ENCODE results near the gene IFNA4. TPM values are rescaled to one million over a fixed set of nuclear protein-coding genes. Genes with fewer than 3 reads are reported as not detected.

The IFNA4 gene
- polyA plus RNA-seq, 1 donor from 2014 or later: not detected

DNA sequence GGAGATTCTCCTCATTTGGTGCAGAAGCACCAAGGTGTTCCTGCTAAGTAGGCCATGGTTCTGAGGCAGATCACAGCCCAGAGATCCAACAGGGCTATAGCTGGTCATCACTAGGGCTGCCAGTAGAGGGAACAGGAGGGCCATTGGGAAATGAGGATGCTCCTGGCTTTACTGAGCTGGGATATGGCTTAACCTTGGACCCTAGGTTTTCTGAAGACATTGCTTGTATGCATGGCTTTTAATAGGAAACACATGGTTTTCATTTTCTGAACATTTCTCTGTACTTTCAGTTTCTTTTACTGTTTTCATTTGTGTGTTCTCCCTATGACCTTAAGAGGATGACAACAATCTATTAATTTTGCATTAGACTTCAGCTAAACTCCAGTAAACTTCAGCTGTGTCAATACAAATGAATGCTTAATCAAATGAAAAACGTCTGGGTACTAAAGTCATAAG is 45.9 kb downstream of the IFNA4 start, which contains the start of gene IFNW1:
Gene IFNW1, minus strand, starts transcription at position 406 of the 456 bp plus-strand sequence. Its CDS starts 262 bp downstream, at position 144.
- no peak within 1 kb of the TSS for H3K4me3 ChIP-seq (ENCODE audit: low read length)
- no peaks in the 10 kb centered on the region for H4K20me1 ChIP-seq (ENCODE audit: insufficient read depth)
- H3K4me2 ChIP-seq (ENCODE audit: low read length): no peak within 1 kb of the TSS
- H3K9me2 ChIP-seq (ENCODE audit: insufficient read depth, low read length): no peaks in the 10 kb centered on the region
- H3K27ac ChIP-seq (ENCODE audit: low read length): no peak within 1 kb of the TSS
- TF ChIP-seq RAD21 (conservative IDR thresholded peaks at IDR 0.05) (no peak), POLR2AphosphoS5 (IDR thresholded peaks at IDR 0.05) (no peak), SMC3 (conservative IDR thresholded peaks at IDR 0.05; ENCODE audit: poor library complexity) (no peak), TAF1 (IDR thresholded peaks at IDR 0.05; ENCODE audit: low read depth) (no peak), MXI1 (conservative IDR thresholded peaks at IDR 0.05; ENCODE audit: poor library complexity, severe bottlenecking) (no peak), EP300 (conservative IDR thresholded peaks at IDR 0.05; ENCODE audit: poor library complexity, severe bottlenecking) (no peak), EZH2 (IDR thresholded peaks at IDR 0.05; ENCODE audit: borderline replicate concordance, insufficient read depth, low read length, poor library complexity, severe bottlenecking) (no peak)
- TF ChIP-seq, protein P1, sequence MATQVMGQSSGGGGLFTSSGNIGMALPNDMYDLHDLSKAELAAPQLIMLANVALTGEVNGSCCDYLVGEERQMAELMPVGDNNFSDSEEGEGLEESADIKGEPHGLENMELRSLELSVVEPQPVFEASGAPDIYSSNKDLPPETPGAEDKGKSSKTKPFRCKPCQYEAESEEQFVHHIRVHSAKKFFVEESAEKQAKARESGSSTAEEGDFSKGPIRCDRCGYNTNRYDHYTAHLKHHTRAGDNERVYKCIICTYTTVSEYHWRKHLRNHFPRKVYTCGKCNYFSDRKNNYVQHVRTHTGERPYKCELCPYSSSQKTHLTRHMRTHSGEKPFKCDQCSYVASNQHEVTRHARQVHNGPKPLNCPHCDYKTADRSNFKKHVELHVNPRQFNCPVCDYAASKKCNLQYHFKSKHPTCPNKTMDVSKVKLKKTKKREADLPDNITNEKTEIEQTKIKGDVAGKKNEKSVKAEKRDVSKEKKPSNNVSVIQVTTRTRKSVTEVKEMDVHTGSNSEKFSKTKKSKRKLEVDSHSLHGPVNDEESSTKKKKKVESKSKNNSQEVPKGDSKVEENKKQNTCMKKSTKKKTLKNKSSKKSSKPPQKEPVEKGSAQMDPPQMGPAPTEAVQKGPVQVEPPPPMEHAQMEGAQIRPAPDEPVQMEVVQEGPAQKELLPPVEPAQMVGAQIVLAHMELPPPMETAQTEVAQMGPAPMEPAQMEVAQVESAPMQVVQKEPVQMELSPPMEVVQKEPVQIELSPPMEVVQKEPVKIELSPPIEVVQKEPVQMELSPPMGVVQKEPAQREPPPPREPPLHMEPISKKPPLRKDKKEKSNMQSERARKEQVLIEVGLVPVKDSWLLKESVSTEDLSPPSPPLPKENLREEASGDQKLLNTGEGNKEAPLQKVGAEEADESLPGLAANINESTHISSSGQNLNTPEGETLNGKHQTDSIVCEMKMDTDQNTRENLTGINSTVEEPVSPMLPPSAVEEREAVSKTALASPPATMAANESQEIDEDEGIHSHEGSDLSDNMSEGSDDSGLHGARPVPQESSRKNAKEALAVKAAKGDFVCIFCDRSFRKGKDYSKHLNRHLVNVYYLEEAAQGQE (IDR thresholded peaks at IDR 0.05; ENCODE audit: borderline replicate concordance): no peak
- TF ChIP-seq, protein P2, sequence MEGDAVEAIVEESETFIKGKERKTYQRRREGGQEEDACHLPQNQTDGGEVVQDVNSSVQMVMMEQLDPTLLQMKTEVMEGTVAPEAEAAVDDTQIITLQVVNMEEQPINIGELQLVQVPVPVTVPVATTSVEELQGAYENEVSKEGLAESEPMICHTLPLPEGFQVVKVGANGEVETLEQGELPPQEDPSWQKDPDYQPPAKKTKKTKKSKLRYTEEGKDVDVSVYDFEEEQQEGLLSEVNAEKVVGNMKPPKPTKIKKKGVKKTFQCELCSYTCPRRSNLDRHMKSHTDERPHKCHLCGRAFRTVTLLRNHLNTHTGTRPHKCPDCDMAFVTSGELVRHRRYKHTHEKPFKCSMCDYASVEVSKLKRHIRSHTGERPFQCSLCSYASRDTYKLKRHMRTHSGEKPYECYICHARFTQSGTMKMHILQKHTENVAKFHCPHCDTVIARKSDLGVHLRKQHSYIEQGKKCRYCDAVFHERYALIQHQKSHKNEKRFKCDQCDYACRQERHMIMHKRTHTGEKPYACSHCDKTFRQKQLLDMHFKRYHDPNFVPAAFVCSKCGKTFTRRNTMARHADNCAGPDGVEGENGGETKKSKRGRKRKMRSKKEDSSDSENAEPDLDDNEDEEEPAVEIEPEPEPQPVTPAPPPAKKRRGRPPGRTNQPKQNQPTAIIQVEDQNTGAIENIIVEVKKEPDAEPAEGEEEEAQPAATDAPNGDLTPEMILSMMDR (IDR thresholded peaks at IDR 0.05; ENCODE audit: poor library complexity, severe bottlenecking): no peak
- no peak within 1 kb of the TSS for H2AFZ ChIP-seq (ENCODE audit: low read depth, low read length)
- H3K9ac ChIP-seq (ENCODE audit: low read length): no peak within 1 kb of the TSS
- no peaks in the 10 kb centered on the region for H3K27me3 ChIP-seq (ENCODE audit: insufficient read depth, low read depth, low read length)
- H3K79me2 ChIP-seq (replicated peaks; ENCODE audit: insufficient read depth, low read length): no peaks in the 10 kb centered on the region
- H3K9me3 ChIP-seq (ENCODE audit: low read length): no peaks in the 10 kb centered on the region
- no peaks in the 10 kb centered on the region for H3F3A ChIP-seq (ENCODE audit: insufficient read depth, low read length, poor library complexity, severe bottlenecking)
- no peaks in the 10 kb centered on the region for H3K36me3 ChIP-seq (ENCODE audit: insufficient read depth, low read length)

DNA sequence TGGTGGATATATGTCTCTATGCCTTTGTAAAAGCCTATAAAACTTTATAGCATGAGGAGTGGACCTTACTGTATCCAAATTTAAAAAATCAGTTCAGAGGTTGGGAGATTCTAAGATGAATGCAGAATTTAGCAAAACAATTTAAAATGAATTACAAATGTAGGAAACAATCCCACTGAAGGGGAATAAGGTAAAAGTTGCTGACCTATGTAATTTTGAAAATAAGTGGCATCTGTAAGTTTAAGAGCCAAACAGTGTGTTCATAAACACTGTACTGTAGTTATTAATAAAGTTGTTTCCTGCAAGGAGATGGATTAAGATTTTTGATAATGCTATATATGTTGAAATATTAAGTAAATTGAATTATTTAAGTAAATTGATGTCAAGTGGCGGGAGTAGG is 50.4 kb downstream of the IFNA4 start:
- no peak overlapping the region for H3K27ac ChIP-seq (ENCODE audit: low read length)
- H3K9me3 ChIP-seq (ENCODE audit: low read length): no peaks in the 10 kb centered on the region
- no peak overlapping the region for H3K4me2 ChIP-seq (ENCODE audit: low read length)
- no peaks in the 10 kb centered on the region for H4K20me1 ChIP-seq (ENCODE audit: insufficient read depth)
- no peak for TF ChIP-seq EZH2 (IDR thresholded peaks at IDR 0.05; ENCODE audit: borderline replicate concordance, insufficient read depth, low read length, poor library complexity, severe bottlenecking)
- TF ChIP-seq EP300 (conservative IDR thresholded peaks at IDR 0.05; ENCODE audit: poor library complexity, severe bottlenecking): no peak
- TF ChIP-seq POLR2AphosphoS5 (IDR thresholded peaks at IDR 0.05): no peak
- TF ChIP-seq, protein P1 (IDR thresholded peaks at IDR 0.05; ENCODE audit: borderline replicate concordance): no peak
- TF ChIP-seq TAF1 (IDR thresholded peaks at IDR 0.05; ENCODE audit: low read depth): no peak
- TF ChIP-seq, protein P2 (IDR thresholded peaks at IDR 0.05; ENCODE audit: poor library complexity, severe bottlenecking): no peak
- no peak for TF ChIP-seq SMC3 (conservative IDR thresholded peaks at IDR 0.05; ENCODE audit: poor library complexity)
- no peak for TF ChIP-seq MXI1 (conservative IDR thresholded peaks at IDR 0.05; ENCODE audit: poor library complexity, severe bottlenecking)
- TF ChIP-seq RAD21 (conservative IDR thresholded peaks at IDR 0.05): no peak
- no peak overlapping the region for H2AFZ ChIP-seq (ENCODE audit: low read depth, low read length)
- no peaks in the 10 kb centered on the region for H3K27me3 ChIP-seq (ENCODE audit: insufficient read depth, low read depth, low read length)
- H3K4me3 ChIP-seq (ENCODE audit: low read length): no peak overlapping the region
- no peaks in the 10 kb centered on the region for H3F3A ChIP-seq (ENCODE audit: insufficient read depth, low read length, poor library complexity, severe bottlenecking)
- H3K79me2 ChIP-seq (replicated peaks; ENCODE audit: insufficient read depth, low read length): no peaks in the 10 kb centered on the region
- H3K9me2 ChIP-seq (ENCODE audit: insufficient read depth, low read length): no peaks in the 10 kb centered on the region
- H3K36me3 ChIP-seq (ENCODE audit: insufficient read depth, low read length): no peaks in the 10 kb centered on the region
- H3K9ac ChIP-seq (ENCODE audit: low read length): no peak overlapping the region
